ENCODE results near the gene ARPC1B. TPM values are rescaled to one million over a fixed set of nuclear protein-coding genes. Genes with fewer than 3 reads are reported as not detected.
"Not testable (repeated sequence)": the region's sequence is repeated elsewhere in the genome, so short reads cannot be mapped to it uniquely, and the experiment has no call there.

Gene ARPC1B
- total RNA-seq (2014; rRNA removed; shearing (Covaris generic)) (485 and 630 TPM in 2 replicates), polyA plus RNA-seq (2016; fragmentation: Nextera tagmentation; extraction: Ambion mirVana) (599 and 639 TPM in 2 replicates)

GRCh38 chr7:99374111-99375064, at the start of gene ARPC1B:
Gene ARPC1B (plus strand): TSS chr7:99374730. CDS start chr7:99385715, 10,985 bp downstream.
- in situ Hi-C loops (cut with MboI) = no loop called here
- Histone ChIP-seq H2AFZ (peak within 1 kb of the TSS; percentile 83), H3K36me3 (ENCODE audit: low read depth) (peaks cover 7% of the 10 kb centered on the region; the same call in 1 of the 2 replicates), H3K27ac (peak within 1 kb of the TSS; percentile 64), H3K9ac (peak within 1 kb of the TSS; percentile 90), H3K27me3 (replicated peaks; ENCODE audit: insufficient read depth) (no peaks in the 10 kb centered on the region), H3K9me2 (ENCODE audit: insufficient read depth) (no peaks in the 10 kb centered on the region), H3K4me2 (ENCODE audit: unreplicated experiment) (peak within 1 kb of the TSS; percentile 77), H3K4me3 (peak within 1 kb of the TSS; percentile 88), H3K9me3 (ENCODE audit: low read depth) (no peaks in the 10 kb centered on the region), H4K20me1 (ENCODE audit: insufficient read depth) (no peaks in the 10 kb centered on the region), H3K4me1 (ENCODE audit: insufficient read depth) (peaks cover 23% of the 10 kb centered on the region), H3K79me2 (ENCODE audit: insufficient read depth) (peaks cover 34% of the 10 kb centered on the region), H3F3A (ENCODE audit: insufficient read depth) (peaks cover 48% of the 10 kb centered on the region)
- DNase-seq = peak; percentile 95
- no peak for TF ChIP-seq EZH2phosphoT487 (IDR thresholded peaks at IDR 0.05; ENCODE audit: insufficient read depth, low read depth)
- no peak for TF ChIP-seq EZH2 (IDR thresholded peaks at IDR 0.05; ENCODE audit: insufficient read depth, poor library complexity, severe bottlenecking)
- 2% methylated on average over 58 to 94 of the region's 95 CpGs for WGBS, 2 experiments (ENCODE audit: low coverage in 1 of 2, low lambda C conversion rate in 2 of 2, missing lambda C conversion rate in 2 of 2)

GRCh38 chr7:99325001-99325493, 49.5 kb upstream of the ARPC1B start:
- TF ChIP-seq EZH2 (IDR thresholded peaks at IDR 0.05; ENCODE audit: insufficient read depth, poor library complexity, severe bottlenecking) (no peak), EZH2phosphoT487 (IDR thresholded peaks at IDR 0.05; ENCODE audit: insufficient read depth, low read depth) (no peak)
- Histone ChIP-seq H3K4me2 (ENCODE audit: unreplicated experiment) (peak overlapping the region; percentile 86), H3F3A (ENCODE audit: insufficient read depth) (peaks cover 32% of the 10 kb centered on the region), H3K9me3 (ENCODE audit: low read depth) (no peaks in the 10 kb centered on the region), H4K20me1 (ENCODE audit: insufficient read depth) (0 out of 2 replicates have a peak, but pooled peaks cover 4% of the 10 kb centered on the region), H2AFZ (peak overlapping the region; percentile 88), H3K9ac (peak overlapping the region; percentile 98), H3K4me3 (peak overlapping the region; percentile 99), H3K36me3 (ENCODE audit: low read depth) (no peaks in the 10 kb centered on the region), H3K79me2 (ENCODE audit: insufficient read depth) (peaks cover 53% of the 10 kb centered on the region), H3K4me1 (ENCODE audit: insufficient read depth) (peaks cover 32% of the 10 kb centered on the region), H3K27ac (peak overlapping the region; percentile 82), H3K27me3 (replicated peaks; ENCODE audit: insufficient read depth) (no peaks in the 10 kb centered on the region), H3K9me2 (ENCODE audit: insufficient read depth) (no peaks in the 10 kb centered on the region)
- peak; percentile 9 for DNase-seq
- WGBS, 2 experiments (ENCODE audit: low coverage in 1 of 2, low lambda C conversion rate in 2 of 2, missing lambda C conversion rate in 2 of 2) = 13 to 16% methylated on average over 13 to 14 of the region's 14 CpGs
- in situ Hi-C loops (cut with MboI) = no loop called here

GRCh38 chr7:99325592-99326407, 48.7 kb upstream of the ARPC1B start, which contains the start of gene ARPC1A:
Gene ARPC1A (plus strand): TSS chr7:99325898. CDS start chr7:99333354, 7,456 bp downstream.
- Histone ChIP-seq H3K79me2 (ENCODE audit: insufficient read depth) (peaks cover 57% of the 10 kb centered on the region), H3K4me3 (peak within 1 kb of the TSS; percentile 99), H3K9ac (peak within 1 kb of the TSS; percentile 98), H3K36me3 (ENCODE audit: low read depth) (no peaks in the 10 kb centered on the region), H3F3A (ENCODE audit: insufficient read depth) (peaks cover 38% of the 10 kb centered on the region), H2AFZ (peak within 1 kb of the TSS; percentile 88), H3K4me2 (ENCODE audit: unreplicated experiment) (peak within 1 kb of the TSS; percentile 98), H3K9me2 (ENCODE audit: insufficient read depth) (no peaks in the 10 kb centered on the region), H4K20me1 (ENCODE audit: insufficient read depth) (0 out of 2 replicates have a peak, but pooled peaks cover 4% of the 10 kb centered on the region), H3K9me3 (ENCODE audit: low read depth) (no peaks in the 10 kb centered on the region), H3K27ac (peak within 1 kb of the TSS; percentile 82), H3K27me3 (replicated peaks; ENCODE audit: insufficient read depth) (no peaks in the 10 kb centered on the region), H3K4me1 (ENCODE audit: insufficient read depth) (peaks cover 38% of the 10 kb centered on the region)
- in situ Hi-C loops (cut with MboI) = no loop called here
- TF ChIP-seq EZH2phosphoT487 (IDR thresholded peaks at IDR 0.05; ENCODE audit: insufficient read depth, low read depth) = no peak
- TF ChIP-seq EZH2 (IDR thresholded peaks at IDR 0.05; ENCODE audit: insufficient read depth, poor library complexity, severe bottlenecking) = no peak
- DNase-seq = peak; percentile 99
- 1% methylated on average over 69 to 80 of the region's 82 CpGs for WGBS, 2 experiments (ENCODE audit: low coverage in 1 of 2, low lambda C conversion rate in 2 of 2, missing lambda C conversion rate in 2 of 2)

GRCh38 chr7:99326408-99326782, 48.1 kb upstream of the ARPC1B start:
- no peaks in the 10 kb centered on the region for H3K27me3 ChIP-seq (replicated peaks; ENCODE audit: insufficient read depth)
- in situ Hi-C loops (cut with MboI) = no loop called here
- H3K9ac ChIP-seq = peak overlapping the region; percentile 98
- peaks cover 59% of the 10 kb centered on the region for H3K79me2 ChIP-seq (ENCODE audit: insufficient read depth)
- no peaks in the 10 kb centered on the region for H3K9me3 ChIP-seq (ENCODE audit: low read depth)
- peak overlapping the region; percentile 82 for H3K27ac ChIP-seq
- H2AFZ ChIP-seq = peak overlapping the region; percentile 88
- peaks cover 44% of the 10 kb centered on the region for H3F3A ChIP-seq (ENCODE audit: insufficient read depth)
- peak overlapping the region; percentile 99 for H3K4me3 ChIP-seq
- peaks cover 44% of the 10 kb centered on the region for H3K4me1 ChIP-seq (ENCODE audit: insufficient read depth)
- 2% methylated on average over 10 of the region's 10 CpGs for WGBS, 2 experiments (ENCODE audit: low coverage in 1 of 2, low lambda C conversion rate in 2 of 2, missing lambda C conversion rate in 2 of 2)
- no peaks in the 10 kb centered on the region for H3K9me2 ChIP-seq (ENCODE audit: insufficient read depth)
- TF ChIP-seq EZH2phosphoT487 (IDR thresholded peaks at IDR 0.05; ENCODE audit: insufficient read depth, low read depth) (no peak), EZH2 (IDR thresholded peaks at IDR 0.05; ENCODE audit: insufficient read depth, poor library complexity, severe bottlenecking) (no peak)
- 0 out of 2 replicates have a peak, but pooled peaks cover 4% of the 10 kb centered on the region for H4K20me1 ChIP-seq (ENCODE audit: insufficient read depth)
- no peaks in the 10 kb centered on the region for H3K36me3 ChIP-seq (ENCODE audit: low read depth)
- peak overlapping the region; percentile 98 for H3K4me2 ChIP-seq (ENCODE audit: unreplicated experiment)
- DNase-seq = peak; percentile 40

GRCh38 chr7:99330314-99330961, 44.1 kb upstream of the ARPC1B start:
- H3K27me3 ChIP-seq (replicated peaks; ENCODE audit: insufficient read depth); H4K20me1 ChIP-seq (ENCODE audit: insufficient read depth); H3K9me2 ChIP-seq (ENCODE audit: insufficient read depth); in situ Hi-C loops (cut with MboI); H3K9me3 ChIP-seq (ENCODE audit: low read depth); H2AFZ ChIP-seq: not testable (repeated sequence)
- Histone ChIP-seq H3K4me1 (ENCODE audit: insufficient read depth) (peaks cover 44% of the 10 kb centered on the region), H3K4me2 (ENCODE audit: unreplicated experiment) (peak overlapping the region; percentile 81), H3F3A (ENCODE audit: insufficient read depth) (peaks cover 69% of the 10 kb centered on the region), H3K36me3 (ENCODE audit: low read depth) (peaks cover 23% of the 10 kb centered on the region), H3K27ac (peak overlapping the region; percentile 82), H3K9ac (peak overlapping the region; percentile 62), H3K79me2 (ENCODE audit: insufficient read depth) (peaks cover 90% of the 10 kb centered on the region), H3K4me3 (peak overlapping the region; percentile 47)
- WGBS, 2 experiments (ENCODE audit: low coverage in 1 of 2, low lambda C conversion rate in 2 of 2, missing lambda C conversion rate in 2 of 2) = 44 to 48% methylated on average over 8 of the region's 8 CpGs
- peak; percentile 92 for DNase-seq
